ENCODE measurements around the gene CSPG5. TPM values are rescaled to one million over a fixed set of nuclear protein-coding genes. Genes with fewer than 3 reads are reported as not detected.

CSPG5 gene
- polyA plus RNA-seq, 1 donor from 2014 or later, result 67.1 TPM

DNA sequence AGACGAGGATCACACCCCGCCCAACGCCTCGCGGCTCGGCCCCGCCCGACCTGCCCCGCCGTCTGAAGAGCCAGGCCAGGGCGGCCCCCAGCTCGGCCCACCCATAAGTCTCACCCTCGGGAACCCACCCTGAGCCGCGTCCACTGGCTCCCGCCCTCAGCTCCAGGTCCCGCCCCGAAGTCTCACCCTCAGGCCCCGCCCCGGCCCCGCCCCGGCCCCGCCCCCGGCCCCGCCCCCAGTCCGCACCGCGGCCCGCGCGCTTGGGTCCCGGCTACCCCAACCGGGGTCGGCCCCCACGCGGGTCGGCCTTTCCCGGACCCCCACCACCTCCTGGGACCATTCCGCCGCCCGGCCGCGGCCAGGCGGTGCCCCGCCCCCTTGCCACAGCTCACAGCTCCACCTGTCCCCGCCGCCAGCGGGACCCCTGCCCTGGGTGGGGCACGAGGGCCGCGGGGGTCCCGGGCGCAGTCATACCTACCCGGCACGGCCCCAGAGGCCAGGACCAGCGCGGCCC is 489 bp downstream of the CSPG5 start:
- H3K4me3 ChIP-seq (ENCODE audit: low read length), result peak overlapping the region; percentile 75
- no peaks in the 10 kb centered on the region for H4K20me1 ChIP-seq (ENCODE audit: insufficient read depth)
- peak overlapping the region; percentile 66 for H3K9ac ChIP-seq (ENCODE audit: low read length)
- peak overlapping the region; percentile 40 for H2AFZ ChIP-seq (ENCODE audit: low read depth, low read length)
- no peaks in the 10 kb centered on the region for H3K36me3 ChIP-seq (ENCODE audit: insufficient read depth, low read length)
- H3K9me3 ChIP-seq (ENCODE audit: low read length), result no peaks in the 10 kb centered on the region
- TF ChIP-seq TAF1 (IDR thresholded peaks at IDR 0.05; ENCODE audit: low read depth) (no peak), SMC3 (conservative IDR thresholded peaks at IDR 0.05; ENCODE audit: poor library complexity) (no peak), MXI1 (conservative IDR thresholded peaks at IDR 0.05; ENCODE audit: poor library complexity, severe bottlenecking) (no peak), RAD21 (conservative IDR thresholded peaks at IDR 0.05) (no peak), EP300 (conservative IDR thresholded peaks at IDR 0.05; ENCODE audit: poor library complexity, severe bottlenecking) (no peak), EZH2 (IDR thresholded peaks at IDR 0.05; ENCODE audit: borderline replicate concordance, insufficient read depth, low read length, poor library complexity, severe bottlenecking) (no peak), POLR2AphosphoS5 (IDR thresholded peaks at IDR 0.05) (no peak)
- TF ChIP-seq, protein P1, sequence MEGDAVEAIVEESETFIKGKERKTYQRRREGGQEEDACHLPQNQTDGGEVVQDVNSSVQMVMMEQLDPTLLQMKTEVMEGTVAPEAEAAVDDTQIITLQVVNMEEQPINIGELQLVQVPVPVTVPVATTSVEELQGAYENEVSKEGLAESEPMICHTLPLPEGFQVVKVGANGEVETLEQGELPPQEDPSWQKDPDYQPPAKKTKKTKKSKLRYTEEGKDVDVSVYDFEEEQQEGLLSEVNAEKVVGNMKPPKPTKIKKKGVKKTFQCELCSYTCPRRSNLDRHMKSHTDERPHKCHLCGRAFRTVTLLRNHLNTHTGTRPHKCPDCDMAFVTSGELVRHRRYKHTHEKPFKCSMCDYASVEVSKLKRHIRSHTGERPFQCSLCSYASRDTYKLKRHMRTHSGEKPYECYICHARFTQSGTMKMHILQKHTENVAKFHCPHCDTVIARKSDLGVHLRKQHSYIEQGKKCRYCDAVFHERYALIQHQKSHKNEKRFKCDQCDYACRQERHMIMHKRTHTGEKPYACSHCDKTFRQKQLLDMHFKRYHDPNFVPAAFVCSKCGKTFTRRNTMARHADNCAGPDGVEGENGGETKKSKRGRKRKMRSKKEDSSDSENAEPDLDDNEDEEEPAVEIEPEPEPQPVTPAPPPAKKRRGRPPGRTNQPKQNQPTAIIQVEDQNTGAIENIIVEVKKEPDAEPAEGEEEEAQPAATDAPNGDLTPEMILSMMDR (IDR thresholded peaks at IDR 0.05; ENCODE audit: poor library complexity, severe bottlenecking), result no peak
- TF ChIP-seq, protein P2, sequence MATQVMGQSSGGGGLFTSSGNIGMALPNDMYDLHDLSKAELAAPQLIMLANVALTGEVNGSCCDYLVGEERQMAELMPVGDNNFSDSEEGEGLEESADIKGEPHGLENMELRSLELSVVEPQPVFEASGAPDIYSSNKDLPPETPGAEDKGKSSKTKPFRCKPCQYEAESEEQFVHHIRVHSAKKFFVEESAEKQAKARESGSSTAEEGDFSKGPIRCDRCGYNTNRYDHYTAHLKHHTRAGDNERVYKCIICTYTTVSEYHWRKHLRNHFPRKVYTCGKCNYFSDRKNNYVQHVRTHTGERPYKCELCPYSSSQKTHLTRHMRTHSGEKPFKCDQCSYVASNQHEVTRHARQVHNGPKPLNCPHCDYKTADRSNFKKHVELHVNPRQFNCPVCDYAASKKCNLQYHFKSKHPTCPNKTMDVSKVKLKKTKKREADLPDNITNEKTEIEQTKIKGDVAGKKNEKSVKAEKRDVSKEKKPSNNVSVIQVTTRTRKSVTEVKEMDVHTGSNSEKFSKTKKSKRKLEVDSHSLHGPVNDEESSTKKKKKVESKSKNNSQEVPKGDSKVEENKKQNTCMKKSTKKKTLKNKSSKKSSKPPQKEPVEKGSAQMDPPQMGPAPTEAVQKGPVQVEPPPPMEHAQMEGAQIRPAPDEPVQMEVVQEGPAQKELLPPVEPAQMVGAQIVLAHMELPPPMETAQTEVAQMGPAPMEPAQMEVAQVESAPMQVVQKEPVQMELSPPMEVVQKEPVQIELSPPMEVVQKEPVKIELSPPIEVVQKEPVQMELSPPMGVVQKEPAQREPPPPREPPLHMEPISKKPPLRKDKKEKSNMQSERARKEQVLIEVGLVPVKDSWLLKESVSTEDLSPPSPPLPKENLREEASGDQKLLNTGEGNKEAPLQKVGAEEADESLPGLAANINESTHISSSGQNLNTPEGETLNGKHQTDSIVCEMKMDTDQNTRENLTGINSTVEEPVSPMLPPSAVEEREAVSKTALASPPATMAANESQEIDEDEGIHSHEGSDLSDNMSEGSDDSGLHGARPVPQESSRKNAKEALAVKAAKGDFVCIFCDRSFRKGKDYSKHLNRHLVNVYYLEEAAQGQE (IDR thresholded peaks at IDR 0.05; ENCODE audit: borderline replicate concordance), result no peak
- no peaks in the 10 kb centered on the region for H3K9me2 ChIP-seq (ENCODE audit: insufficient read depth, low read length)
- peaks cover 3% of the 10 kb centered on the region for H3K27me3 ChIP-seq (ENCODE audit: insufficient read depth, low read depth, low read length)
- no peaks in the 10 kb centered on the region for H3F3A ChIP-seq (ENCODE audit: insufficient read depth, low read length, poor library complexity, severe bottlenecking)
- no peak overlapping the region for H3K27ac ChIP-seq (ENCODE audit: low read length)
- H3K79me2 ChIP-seq (replicated peaks; ENCODE audit: insufficient read depth, low read length), result no peaks in the 10 kb centered on the region
- peak overlapping the region; percentile 35 for H3K4me2 ChIP-seq (ENCODE audit: low read length)

DNA sequence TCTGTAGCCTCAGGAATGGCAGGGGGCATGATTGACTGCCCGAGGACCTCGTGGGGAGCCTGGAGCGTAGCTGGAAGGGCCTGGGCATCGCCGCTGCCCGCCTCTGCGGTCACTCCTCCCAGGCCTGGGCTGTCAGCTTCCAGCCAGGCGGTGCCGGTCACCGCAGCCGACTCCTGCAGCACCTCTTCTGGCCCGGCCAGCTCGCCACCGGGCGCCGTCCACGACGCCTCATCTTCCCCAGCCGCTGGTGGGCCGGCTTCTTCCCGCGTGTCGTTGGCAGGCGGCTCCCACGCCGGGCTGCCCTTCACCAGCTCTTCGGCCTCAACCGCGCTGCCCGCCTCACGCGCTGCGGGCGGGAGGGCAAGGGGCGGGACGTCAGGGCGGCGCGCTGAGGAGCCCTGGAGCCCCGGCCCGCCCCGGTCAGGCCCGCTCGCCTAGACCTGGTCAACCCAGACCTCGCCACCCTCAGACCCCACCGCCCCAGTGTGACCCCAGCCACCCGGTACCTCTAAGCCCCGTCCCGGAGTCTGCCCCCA is 1.0 kb downstream of the CSPG5 start:
- Histone ChIP-seq H3K27me3 (ENCODE audit: insufficient read depth, low read depth, low read length) (peaks cover 3% of the 10 kb centered on the region), H3K27ac (ENCODE audit: low read length) (no peak overlapping the region), H3K9me3 (ENCODE audit: low read length) (no peaks in the 10 kb centered on the region), H3K4me3 (ENCODE audit: low read length) (peak overlapping the region; percentile 75), H3F3A (ENCODE audit: insufficient read depth, low read length, poor library complexity, severe bottlenecking) (no peaks in the 10 kb centered on the region), H4K20me1 (ENCODE audit: insufficient read depth) (no peaks in the 10 kb centered on the region), H3K4me2 (ENCODE audit: low read length) (peak overlapping the region; percentile 35), H3K79me2 (replicated peaks; ENCODE audit: insufficient read depth, low read length) (no peaks in the 10 kb centered on the region), H3K36me3 (ENCODE audit: insufficient read depth, low read length) (no peaks in the 10 kb centered on the region), H3K9ac (ENCODE audit: low read length) (peak overlapping the region; percentile 59), H2AFZ (ENCODE audit: low read depth, low read length) (peak overlapping the region; percentile 40), H3K9me2 (ENCODE audit: insufficient read depth, low read length) (no peaks in the 10 kb centered on the region)
- no peak for TF ChIP-seq SMC3 (conservative IDR thresholded peaks at IDR 0.05; ENCODE audit: poor library complexity)
- no peak for TF ChIP-seq TAF1 (IDR thresholded peaks at IDR 0.05; ENCODE audit: low read depth)
- TF ChIP-seq POLR2AphosphoS5 (IDR thresholded peaks at IDR 0.05), result no peak
- TF ChIP-seq MXI1 (conservative IDR thresholded peaks at IDR 0.05; ENCODE audit: poor library complexity, severe bottlenecking), result no peak
- TF ChIP-seq EZH2 (IDR thresholded peaks at IDR 0.05; ENCODE audit: borderline replicate concordance, insufficient read depth, low read length, poor library complexity, severe bottlenecking), result no peak
- no peak for TF ChIP-seq RAD21 (conservative IDR thresholded peaks at IDR 0.05)
- TF ChIP-seq, protein P2 (IDR thresholded peaks at IDR 0.05; ENCODE audit: borderline replicate concordance), result no peak
- TF ChIP-seq, protein P1 (IDR thresholded peaks at IDR 0.05; ENCODE audit: poor library complexity, severe bottlenecking), result no peak
- TF ChIP-seq EP300 (conservative IDR thresholded peaks at IDR 0.05; ENCODE audit: poor library complexity, severe bottlenecking), result no peak
